Brain microvascular endothelial cell (primary cell): ENCODE measurements around the gene DERL3.

ENCODE experiments used
- DNase-seq: peaks from one replicate; pipeline ENCODE4 v3.0.0-alpha.2; 2020
- H3K27ac ChIP-seq: fragments of 250-450 bp; sonication (Bioruptor Pico); 2 replicates; pipeline ENCODE4 v1.5.1; 2020; ENCODE audit warnings: mild to moderate bottlenecking, moderate library complexity
- H3K27me3 ChIP-seq: fragments of 250-450 bp; sonication (Bioruptor Pico); replicated peaks from 2 replicates; pipeline ENCODE4 v1.5.1; 2020; ENCODE audit warnings: mild to moderate bottlenecking
- H3K36me3 ChIP-seq: fragments of 250-450 bp; sonication (Bioruptor Pico); replicated peaks from 2 replicates; pipeline ENCODE4 v1.5.1; 2020; ENCODE audit warnings: mild to moderate bottlenecking
- H3K4me3 ChIP-seq: 2 replicates; pipeline ENCODE4 v1.5.1; 2011; ENCODE audit warnings: low read depth, mild to moderate bottlenecking, control low read depth, low read length, moderate library complexity
- CTCF ChIP-seq: IDR thresholded peaks from 2 replicates; pipeline ENCODE4 v1.5.1; 2011; ENCODE audit warnings: low read depth, mild to moderate bottlenecking, moderate library complexity, low read length, control low read depth, inconsistent platforms; ENCODE audit errors: missing control alignments
- in situ Hi-C: cut with HindIII; loops from 2 replicates; pipeline ENCODE4 v1.10.0; 2017; ENCODE audit warnings: low sequenced_read_pairs, low pct_ligation_motif_present

Gene DERL3

GRCh38 chr22:23826510-23827350, 12.1 kb downstream of the DERL3 start:
- in situ Hi-C loops = no loop called here
- Histone ChIP-seq H3K27ac (peak overlapping the region; percentile 12), H3K27me3 (no peaks in the 10 kb centered on the region), H3K36me3 (peaks cover 53% of the 10 kb centered on the region), H3K4me3 (no peak overlapping the region)
- DNase-seq = peak; percentile 51
- TF ChIP-seq CTCF = no peak

GRCh38 chr22:23825246-23825905, 13.4 kb downstream of the DERL3 start:
- TF ChIP-seq CTCF = no peak
- H3K4me3 ChIP-seq = no peak overlapping the region
- in situ Hi-C loops = no loop called here
- peaks cover 56% of the 10 kb centered on the region for H3K36me3 ChIP-seq
- peak overlapping the region; percentile 12 for H3K27ac ChIP-seq
- no peak for DNase-seq
- no peaks in the 10 kb centered on the region for H3K27me3 ChIP-seq

- TF ChIP-seq CTCF = no peak
- no peak overlapping the region for H3K4me3 ChIP-seq
- in situ Hi-C loops = no loop called here
- peaks cover 60% of the 10 kb centered on the region for H3K36me3 ChIP-seq
- DNase-seq = no peak
- H3K27me3 ChIP-seq = no peaks in the 10 kb centered on the region
- no peak overlapping the region for H3K27ac ChIP-seq
Observed at GRCh38 chr22:23824476-23825245, 14.1 kb downstream of the DERL3 start.

- H3K27me3 ChIP-seq = no peaks in the 10 kb centered on the region
- no peak overlapping the region for H3K27ac ChIP-seq
- H3K36me3 ChIP-seq = peaks cover 69% of the 10 kb centered on the region
- TF ChIP-seq CTCF = no peak
- no peak overlapping the region for H3K4me3 ChIP-seq
- peak; percentile 21 for DNase-seq
- in situ Hi-C loops = no loop called here
Observed at GRCh38 chr22:23823331-23823791, 15.4 kb downstream of the DERL3 start.

GRCh38 chr22:23822101-23822671, 16.6 kb downstream of the DERL3 start:
- DNase-seq = no peak
- Histone ChIP-seq H3K36me3 (peaks cover 69% of the 10 kb centered on the region), H3K27ac (no peak overlapping the region), H3K27me3 (no peaks in the 10 kb centered on the region), H3K4me3 (no peak overlapping the region)
- TF ChIP-seq CTCF = no peak
- in situ Hi-C loops = no loop called here
